CD14-positive monocyte (primary cell): ENCODE data around the gene FIZ1. TPM values are rescaled to one million over a fixed set of nuclear protein-coding genes. Genes with fewer than 3 reads are reported as not detected.

Experiments
- DNase-seq, 3 donors: peaks; one replicate each; pipeline ENCODE4 v3.0.0-alpha.2; 2011 to 2022
- H2AFZ ChIP-seq: 2 replicates; pipeline ENCODE4 v1.6.0; 2012; ENCODE audit warnings: mild to moderate bottlenecking, low read depth, low read length, inconsistent platforms; ENCODE audit not compliant: insufficient read depth, poor library complexity, severe bottlenecking
- H3K27ac ChIP-seq, 2 donors: 1 replicate in 1 of 2; 2 replicates in 1 of 2; pipeline ENCODE4 v1.5.1; 2012 to 2013; ENCODE audit warnings: low read length in 2 of 2, control low read depth in 1 of 2, inconsistent platforms in 1 of 2, low read depth in 1 of 2, mild to moderate bottlenecking in 1 of 2
- H3K27me3 ChIP-seq, 2 donors: one replicate each; pipeline versions ENCODE4 v1.6.0 to v1.6.1; 2011 to 2013; ENCODE audit warnings: low read length in 2 of 2; ENCODE audit not compliant: control insufficient read depth in 2 of 2, insufficient read depth in 2 of 2
- H3K36me3 ChIP-seq, 2 donors: replicated peaks in 1 of 2; 1 replicate in 1 of 2; 2 replicates in 1 of 2; pipeline versions ENCODE4 v1.5.1 to v1.6.1; 2012 to 2013; ENCODE audit warnings: low read length in 2 of 2, control low read depth in 1 of 2, inconsistent platforms in 1 of 2, mild to moderate bottlenecking in 1 of 2; ENCODE audit not compliant: insufficient read depth in 2 of 2, control insufficient read depth in 1 of 2
- H3K4me1 ChIP-seq, 2 donors: 1 replicate in 1 of 2; 2 replicates in 1 of 2; pipeline versions ENCODE4 v1.5.1 to v1.6.1; 2012 to 2013; ENCODE audit warnings: low read length in 2 of 2, control low read depth in 1 of 2, inconsistent platforms in 1 of 2, mild to moderate bottlenecking in 1 of 2, moderate library complexity in 1 of 2; ENCODE audit not compliant: insufficient read depth in 2 of 2, control insufficient read depth in 1 of 2
- H3K4me2 ChIP-seq: replicated peaks from 2 replicates; pipeline ENCODE3; 2012; ENCODE audit warnings: low read length, moderate library complexity, mild to moderate bottlenecking; ENCODE audit not compliant: poor library complexity, severe bottlenecking; ENCODE audit errors: extremely low read depth
- H3K4me3 ChIP-seq, 3 experiments: fragments of 200-600 bp in 1 of 3; sonication (generic) in 1 of 3; replicated peaks in 1 of 3; 1 replicate in 2 of 3; 2 replicates in 1 of 3; pipeline ENCODE4 v1.5.1; 2011 to 2013; ENCODE audit warnings: low read length in 3 of 3, mild to moderate bottlenecking in 3 of 3, control low read depth in 2 of 3, low read depth in 2 of 3, inconsistent platforms in 1 of 3, moderate library complexity in 1 of 3
- H3K79me2 ChIP-seq: 2 replicates; pipeline ENCODE4 v1.6.0; 2012; ENCODE audit warnings: mild to moderate bottlenecking, control low read depth, inconsistent platforms, low read length, moderate library complexity; ENCODE audit not compliant: insufficient read depth
- H3K9ac ChIP-seq: 2 replicates; pipeline ENCODE4 v1.6.0; 2017; ENCODE audit warnings: low read length, mild to moderate bottlenecking; ENCODE audit not compliant: insufficient read depth, poor library complexity, severe bottlenecking
- H3K9me3 ChIP-seq, 2 donors: replicated peaks in 1 of 2; 1 replicate in 1 of 2; 2 replicates in 1 of 2; pipeline versions ENCODE4 v1.5.1 to v1.6.1; 2012 to 2013; ENCODE audit warnings: low read length in 2 of 2, control low read depth in 1 of 2; ENCODE audit not compliant: control insufficient read depth in 1 of 2, insufficient read depth in 1 of 2
- H4K20me1 ChIP-seq: 2 replicates; pipeline ENCODE4 v1.6.0; 2012; ENCODE audit warnings: mild to moderate bottlenecking, low read length, control low read depth, moderate library complexity; ENCODE audit not compliant: insufficient read depth
- H3K27ac Mint-ChIP-seq, 7 donors: one replicate each; pipeline ENCODE4 v1.8.0; 2020; ENCODE audit warnings: mild to moderate bottlenecking in 7 of 7, mixed read lengths in 7 of 7, moderate library complexity in 6 of 7, inconsistent platforms in 2 of 7
- H3K27me3 Mint-ChIP-seq, 3 donors: one replicate each; pipeline ENCODE4 v1.8.0; 2021 to 2022; ENCODE audit warnings: low read depth in 3 of 3, mild to moderate bottlenecking in 3 of 3, mixed read lengths in 3 of 3, moderate library complexity in 3 of 3, inconsistent platforms in 1 of 3
- H3K36me3 Mint-ChIP-seq, 2 donors: one replicate each; pipeline ENCODE4 v1.8.0; 2020; ENCODE audit warnings: mixed read lengths in 2 of 2, inconsistent platforms in 1 of 2, mild to moderate bottlenecking in 1 of 2
- H3K4me1 Mint-ChIP-seq: one replicate; pipeline ENCODE4 v1.8.0; 2020; ENCODE audit warnings: mild to moderate bottlenecking, mixed read lengths
- H3K4me3 Mint-ChIP-seq, 2 donors: one replicate each; pipeline ENCODE4 v1.8.0; 2020; ENCODE audit warnings: mild to moderate bottlenecking in 2 of 2, mixed read lengths in 2 of 2, moderate library complexity in 1 of 2
- H3K9me3 Mint-ChIP-seq, 7 donors: one replicate each; pipeline ENCODE4 v1.8.0; 2020 to 2022; ENCODE audit warnings: mixed read lengths in 7 of 7, mild to moderate bottlenecking in 6 of 7, moderate library complexity in 6 of 7, inconsistent platforms in 2 of 7
- WGBS: methylation state at CpG from one replicate; pipeline ENCODE4 v1.1.5; 2013; ENCODE audit warnings: missing lambda C conversion rate; ENCODE audit not compliant: insufficient coverage; 5-methylcytosine and 5-hydroxymethylcytosine counted together
- intact Hi-C, 2 donors: fragments of 100-400 bp; cut with micrococcal nuclease; formaldehyde crosslinking; loops; one replicate each; pipeline versions ENCODE4 v1.15.0 to v1.15.1; 2023
- polyA plus RNA-seq, 3 donors: library from polyadenylated mRNA; depleted of rRNA in 1 of 3; unstranded in 2 of 3; stranded (reverse) in 1 of 3; fragments of 300-500 nt in 2 of 3; fragments of >200 nt in 1 of 3; fragmentation: Illumina TruSeq in 2 of 3; gene quantifications; 1 replicate in 2 of 3; 2 replicates in 1 of 3; pipeline ENCODE4 v1.2.3, GENCODE V29; 2012 to 2021
- TF ChIP-seq, protein P1 (sequence below): fragments of 200-600 bp; IDR thresholded peaks from one replicate; pipeline ENCODE4 v1.8.0; 2022; ENCODE audit warnings: antibody characterized with exemption, mild to moderate bottlenecking

FIZ1 gene
- polyA plus RNA-seq, 3 donors, result 1.2 to 2.6 (median 1.6) TPM

DNA sequence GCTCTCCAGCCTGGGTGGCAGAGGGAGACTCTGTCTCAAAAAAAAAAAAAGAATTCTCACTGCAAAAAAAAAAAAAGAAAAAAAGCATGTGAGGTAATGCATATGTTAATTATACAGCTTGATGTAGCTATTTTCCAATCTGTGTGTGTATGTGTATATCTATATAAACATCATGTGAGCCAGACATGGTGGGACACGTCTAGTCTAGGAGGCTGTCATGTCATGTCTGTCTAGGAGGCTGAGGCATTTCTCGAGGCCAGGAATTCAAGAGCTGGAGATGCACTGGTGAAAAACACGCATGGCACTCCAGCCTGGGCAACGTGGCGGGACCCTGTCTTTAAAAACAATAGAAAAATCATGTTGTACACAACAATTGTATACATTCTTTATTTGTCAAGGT, 47.1 kb downstream of the FIZ1 start:
- no peak overlapping the region for H3K27ac Mint-ChIP-seq
- 92% methylated on average over 3 of the region's 5 CpGs for WGBS

DNA sequence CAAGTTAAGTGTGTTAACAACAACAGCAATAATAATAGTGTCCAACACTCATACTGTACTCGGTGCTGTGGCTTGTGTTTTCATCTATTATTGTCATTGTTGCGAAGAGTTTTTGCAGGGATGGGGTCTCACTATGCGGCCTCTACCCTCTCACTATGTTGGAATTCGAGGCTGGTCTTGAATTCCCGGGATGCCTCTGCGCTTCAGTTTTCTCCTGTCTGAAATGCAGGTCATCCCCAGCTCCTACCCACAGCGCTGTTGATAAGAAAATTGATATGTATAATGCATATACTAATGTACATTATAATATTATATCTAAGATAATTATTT, 49.0 kb downstream of the FIZ1 start:
- no peak for DNase-seq
- peaks cover 15 to 27% (median 24%) of the 10 kb centered on the region in 3 donors for H3K27me3 Mint-ChIP-seq
- Histone ChIP-seq H3K9ac (no peak overlapping the region), H2AFZ (no peak overlapping the region), H3K27me3 (no peaks in the 10 kb centered on the region), H3K9me3 (no peaks in the 10 kb centered on the region), H3K79me2 (no peaks in the 10 kb centered on the region), H3K4me3 (no peak overlapping the region), H3K27ac (no peak overlapping the region), H3K4me2 (no peak overlapping the region), H3K36me3 (no peaks in the 10 kb centered on the region), H4K20me1 (no peaks in the 10 kb centered on the region), H3K4me1 (peaks cover 0 to 7% of the 10 kb centered on the region in 2 donors)
- intact Hi-C loops, result no loop called here
- H3K27ac Mint-ChIP-seq, result no peak overlapping the region
- no CpG with 5 or more reads among the region's 7 CpGs for WGBS
- TF ChIP-seq, protein P1, sequence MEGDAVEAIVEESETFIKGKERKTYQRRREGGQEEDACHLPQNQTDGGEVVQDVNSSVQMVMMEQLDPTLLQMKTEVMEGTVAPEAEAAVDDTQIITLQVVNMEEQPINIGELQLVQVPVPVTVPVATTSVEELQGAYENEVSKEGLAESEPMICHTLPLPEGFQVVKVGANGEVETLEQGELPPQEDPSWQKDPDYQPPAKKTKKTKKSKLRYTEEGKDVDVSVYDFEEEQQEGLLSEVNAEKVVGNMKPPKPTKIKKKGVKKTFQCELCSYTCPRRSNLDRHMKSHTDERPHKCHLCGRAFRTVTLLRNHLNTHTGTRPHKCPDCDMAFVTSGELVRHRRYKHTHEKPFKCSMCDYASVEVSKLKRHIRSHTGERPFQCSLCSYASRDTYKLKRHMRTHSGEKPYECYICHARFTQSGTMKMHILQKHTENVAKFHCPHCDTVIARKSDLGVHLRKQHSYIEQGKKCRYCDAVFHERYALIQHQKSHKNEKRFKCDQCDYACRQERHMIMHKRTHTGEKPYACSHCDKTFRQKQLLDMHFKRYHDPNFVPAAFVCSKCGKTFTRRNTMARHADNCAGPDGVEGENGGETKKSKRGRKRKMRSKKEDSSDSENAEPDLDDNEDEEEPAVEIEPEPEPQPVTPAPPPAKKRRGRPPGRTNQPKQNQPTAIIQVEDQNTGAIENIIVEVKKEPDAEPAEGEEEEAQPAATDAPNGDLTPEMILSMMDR, result no peak
- no peak overlapping the region for H3K4me3 Mint-ChIP-seq
- no peaks in the 10 kb centered on the region for H3K36me3 Mint-ChIP-seq
- H3K4me1 Mint-ChIP-seq, result peaks cover 5% of the 10 kb centered on the region
- H3K9me3 Mint-ChIP-seq, result peaks cover 0 to 3% (median 0%) of the 10 kb centered on the region in 7 donors

More for the DNA sequence above, 47.1 kb downstream of the FIZ1 start:
- no peaks in the 10 kb centered on the region for H3K79me2 ChIP-seq
- Mint-ChIP-seq H3K9me3 (peaks cover 0 to 3% (median 0%) of the 10 kb centered on the region in 7 donors), H3K27me3 (peaks cover 11 to 17% (median 16%) of the 10 kb centered on the region in 3 donors), H3K36me3 (no peaks in the 10 kb centered on the region), H3K4me1 (peaks cover 3% of the 10 kb centered on the region), H3K4me3 (no peak overlapping the region)
- no peak for DNase-seq
- no peaks in the 10 kb centered on the region for H3K9me3 ChIP-seq
- H2AFZ ChIP-seq, result no peak overlapping the region
- peaks cover 0 to 2% of the 10 kb centered on the region in 2 donors for H3K4me1 ChIP-seq
- H3K4me2 ChIP-seq, result no peak overlapping the region
- no peaks in the 10 kb centered on the region for H3K27me3 ChIP-seq
- no peak overlapping the region for H3K27ac ChIP-seq
- H3K9ac ChIP-seq, result no peak overlapping the region
- intact Hi-C loops, result no loop called here
- no peaks in the 10 kb centered on the region for H3K36me3 ChIP-seq
- TF ChIP-seq, protein P1, result no peak
- no peaks in the 10 kb centered on the region for H4K20me1 ChIP-seq
- no peak overlapping the region for H3K4me3 ChIP-seq
